ENCODE results near the gene DEFB132. TPM values are rescaled to one million over a fixed set of nuclear protein-coding genes. Genes with fewer than 3 reads are reported as not detected.

Gene DEFB132
- total and polyA plus RNA-seq, 12 donors: 0.12 to 0.30 TPM; not detected in 10

- peaks cover 0 to 27% (median 4%) of the 10 kb centered on the region in 9 donors for H3K36me3 ChIP-seq
- no peak for DNase-seq
- intact Hi-C loops (cut with DNase I): loop anchor here in 2 of 10 donors (10.0 kb wide), 2 partner anchors 52 to 62 kb away; partner anchors contain the start of gene SOX12 (in 1 of the 2)
- TF ChIP-seq, protein P1, sequence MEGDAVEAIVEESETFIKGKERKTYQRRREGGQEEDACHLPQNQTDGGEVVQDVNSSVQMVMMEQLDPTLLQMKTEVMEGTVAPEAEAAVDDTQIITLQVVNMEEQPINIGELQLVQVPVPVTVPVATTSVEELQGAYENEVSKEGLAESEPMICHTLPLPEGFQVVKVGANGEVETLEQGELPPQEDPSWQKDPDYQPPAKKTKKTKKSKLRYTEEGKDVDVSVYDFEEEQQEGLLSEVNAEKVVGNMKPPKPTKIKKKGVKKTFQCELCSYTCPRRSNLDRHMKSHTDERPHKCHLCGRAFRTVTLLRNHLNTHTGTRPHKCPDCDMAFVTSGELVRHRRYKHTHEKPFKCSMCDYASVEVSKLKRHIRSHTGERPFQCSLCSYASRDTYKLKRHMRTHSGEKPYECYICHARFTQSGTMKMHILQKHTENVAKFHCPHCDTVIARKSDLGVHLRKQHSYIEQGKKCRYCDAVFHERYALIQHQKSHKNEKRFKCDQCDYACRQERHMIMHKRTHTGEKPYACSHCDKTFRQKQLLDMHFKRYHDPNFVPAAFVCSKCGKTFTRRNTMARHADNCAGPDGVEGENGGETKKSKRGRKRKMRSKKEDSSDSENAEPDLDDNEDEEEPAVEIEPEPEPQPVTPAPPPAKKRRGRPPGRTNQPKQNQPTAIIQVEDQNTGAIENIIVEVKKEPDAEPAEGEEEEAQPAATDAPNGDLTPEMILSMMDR (IDR thresholded peaks at IDR 0.05): no peak
- no peaks in the 10 kb centered on the region for H3K9me3 ChIP-seq
- no peak overlapping the region for H3K4me3 ChIP-seq
- no peaks in the 10 kb centered on the region for H3K4me1 ChIP-seq
- no peak overlapping the region for H3K27ac ChIP-seq
- ATAC-seq: no peak
- H3K27me3 ChIP-seq: no peaks in the 10 kb centered on the region
Measured at GRCh38 chr20:272718-273117, 15.2 kb downstream of the DEFB132 start.

DNA sequence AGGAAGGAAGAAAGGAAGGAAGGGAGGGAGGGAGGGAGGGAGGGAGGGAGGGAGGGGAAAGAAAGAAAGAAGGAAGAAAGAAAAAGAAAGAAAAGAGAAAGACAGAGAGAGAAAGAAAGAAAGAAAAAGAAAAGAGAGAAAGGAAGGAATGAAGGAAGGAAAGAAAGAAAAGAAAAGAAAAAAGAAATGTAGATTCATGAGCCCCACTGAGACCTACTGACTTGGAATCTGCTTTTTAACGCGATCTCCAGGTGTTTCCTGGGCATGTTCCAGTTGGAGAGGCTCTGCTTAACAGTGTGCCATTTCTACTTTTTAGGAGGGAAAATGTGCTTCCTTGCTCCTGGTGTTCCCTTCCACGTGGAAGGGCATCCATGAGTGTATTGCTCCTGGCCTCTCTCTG, 16.4 kb downstream of the DEFB132 start:
- WGBS, 2 donors: 48 to 71% methylated on average over 3 of the region's 3 CpGs
- Histone ChIP-seq H3K4me1 (no peaks in the 10 kb centered on the region), H3K27ac (no peak overlapping the region), H3K27me3 (no peaks in the 10 kb centered on the region), H3K36me3 (peaks cover 0 to 33% (median 4%) of the 10 kb centered on the region in 9 donors), H3K9me3 (no peaks in the 10 kb centered on the region), H3K4me3 (no peak overlapping the region)
- DNase-seq (no peak), ATAC-seq (no peak)
- TF ChIP-seq, protein P1 (IDR thresholded peaks at IDR 0.05): no peak
- intact Hi-C loops (cut with DNase I): loop anchor here in 2 of 10 donors (10.0 kb wide), 2 partner anchors 51 to 61 kb away; partner anchors contain the start of gene SOX12 (in 1 of the 2)

DNA sequence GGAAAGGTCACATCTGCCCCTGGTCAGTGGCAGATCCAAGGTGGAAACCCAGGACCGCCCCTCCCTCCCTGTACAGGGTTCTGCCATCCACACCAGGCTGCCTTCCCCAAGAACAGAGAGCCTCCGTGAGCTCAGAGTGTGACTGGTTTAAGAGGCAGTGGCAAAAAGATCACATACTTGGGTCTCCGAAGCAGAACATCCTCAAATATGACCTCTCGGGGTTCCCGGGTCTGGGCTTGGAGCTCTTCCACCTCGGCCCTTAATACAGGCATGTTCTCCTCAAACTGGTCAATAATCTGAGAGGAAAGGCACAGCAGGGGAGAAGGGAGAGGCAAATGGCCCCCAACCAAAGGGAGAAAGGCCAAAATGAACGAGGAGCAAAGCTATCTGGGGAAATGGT, 18.3 kb downstream of the DEFB132 start:
- intact Hi-C loops (cut with DNase I): loop anchor here in 4 of 10 donors (5.0 to 10.0 kb wide), 3 partner anchors 49 to 59 kb away; partner anchors contain the start of gene SOX12 (in 3 of the 4)
- WGBS, 2 donors: 92% methylated on average over 7 of the region's 7 CpGs

GRCh38 chr20:276620-277495, 19.3 kb downstream of the DEFB132 start:
- 92 to 93% methylated on average over 12 of the region's 12 CpGs for WGBS, 2 donors
- TF ChIP-seq, protein P1 (IDR thresholded peaks at IDR 0.05): no peak
- H3K27ac ChIP-seq: no peak overlapping the region
- ATAC-seq (no peak), DNase-seq (no peak)
- intact Hi-C loops (cut with DNase I): loop anchor here in 4 of 10 donors (5.0 to 10.0 kb wide), 3 partner anchors 48 to 58 kb away; partner anchors contain the start of gene SOX12 (in 3 of the 4)
- H3K36me3 ChIP-seq: peaks cover 0 to 50% (median 4%) of the 10 kb centered on the region in 9 donors
- H3K4me1 ChIP-seq: no peaks in the 10 kb centered on the region
- no peaks in the 10 kb centered on the region for H3K27me3 ChIP-seq
- no peaks in the 10 kb centered on the region for H3K9me3 ChIP-seq
- no peak overlapping the region for H3K4me3 ChIP-seq

More for the DNA sequence above, 18.3 kb downstream of the DEFB132 start:
- TF ChIP-seq, protein P1 (IDR thresholded peaks at IDR 0.05): no peak
- H3K27me3 ChIP-seq: no peaks in the 10 kb centered on the region
- ATAC-seq (no peak), DNase-seq (no peak)
- no peaks in the 10 kb centered on the region for H3K4me1 ChIP-seq
- peaks cover 0 to 39% (median 4%) of the 10 kb centered on the region in 9 donors for H3K36me3 ChIP-seq
- no peak overlapping the region for H3K27ac ChIP-seq
- H3K4me3 ChIP-seq: no peak overlapping the region
- no peaks in the 10 kb centered on the region for H3K9me3 ChIP-seq

Measured in heart right ventricle (tissue), 16 donors.